GM12878 (cell line): ENCODE data around the gene CDX1. TPM values are rescaled to one million over a fixed set of nuclear protein-coding genes. Genes with fewer than 3 reads are reported as not detected.
A peak's percentile ranks its signal among the peaks of the same experiment; 100 is the strongest.

Source experiments
- ATAC-seq: fragments of 200-7000 bp; cut with Tn5 transposase; 3 replicates; pipeline ENCODE4 v1.9.1; 2020; ENCODE audit warnings: mild to moderate bottlenecking, moderate library complexity
- BruUV-seq: library from RNA; stranded (reverse); fragments of 400-500 nt; replicated peaks from 2 replicates; lab custom pipeline; 2021; lab: Mats Ljungman, UMichigan
- CTCF ChIA-PET: fragments of 300-600 bp; sonication (Branson Sonifier 250); formaldehyde crosslinking; extraction: SDS; loops from one replicate; lab custom pipeline; 2021; ENCODE audit warnings: inconsistent platforms; lab: Yijun Ruan, JAX
- POLR2A ChIA-PET: fragments of 350-600 bp; formaldehyde crosslinking; extraction: SDS; loops from one replicate; lab custom pipeline; 2021; ENCODE audit warnings: inconsistent platforms; lab: Charles Lee
- RAD21 ChIA-PET: fragments of 300-600 bp; sonication (Branson Sonifier 250); formaldehyde crosslinking; loops from one replicate; lab custom pipeline; 2023; ENCODE audit warnings: antibody characterized with exemption; ENCODE audit not compliant: unreplicated experiment; lab: Charles Lee
- SMC1A ChIA-PET: fragments of 300-600 bp; sonication (Branson Sonifier 250); formaldehyde crosslinking; loops from one replicate; lab custom pipeline; 2023; ENCODE audit not compliant: unreplicated experiment, uncharacterized antibody; lab: Charles Lee
- DNase-seq: peaks from one replicate; pipeline ENCODE4 v3.0.0-alpha.2; 2011; ENCODE audit warnings: low read depth, low spot score
- FAIRE-seq: peaks from 3 replicates; lab custom pipeline; 2011; peaks lifted over from hg19 to GRCh38; lab: Jason Lieb, UNC
- H2AFZ ChIP-seq: 2 replicates; pipeline ENCODE4 v1.6.0; 2011; ENCODE audit warnings: low read depth, low read length, control low read depth; ENCODE audit not compliant: control insufficient read depth
- H3K27ac ChIP-seq: 2 replicates; pipeline ENCODE4 v1.5.1; 2011; ENCODE audit warnings: control low read depth; ENCODE audit not compliant: control insufficient read depth, insufficient read depth
- H3K27me3 ChIP-seq, 2 experiments: replicated peaks in 1 of 2; 2 replicates each; pipeline versions ENCODE4 v1.6.0 to v1.6.1; 2011; ENCODE audit warnings: low read length in 1 of 2; ENCODE audit not compliant: control insufficient read depth in 2 of 2, insufficient read depth in 2 of 2
- H3K36me3 ChIP-seq, 2 experiments: 2 replicates each; pipeline ENCODE4 v1.5.1; 2011; ENCODE audit warnings: low read length in 1 of 2; ENCODE audit not compliant: control insufficient read depth in 2 of 2, insufficient read depth in 2 of 2
- H3K4me1 ChIP-seq: 2 replicates; pipeline ENCODE4 v1.6.1; 2011; ENCODE audit warnings: mild to moderate bottlenecking, low read length, moderate library complexity, mixed read lengths; ENCODE audit not compliant: control insufficient read depth, insufficient read depth
- H3K4me2 ChIP-seq: 2 replicates; pipeline ENCODE4 v1.6.0; 2011; ENCODE audit warnings: control low read depth; ENCODE audit not compliant: control insufficient read depth, insufficient read depth
- H3K4me3 ChIP-seq: fragments of 200-600 bp; sonication (generic); 2 replicates; pipeline ENCODE4 v1.5.1; 2016
- H3K79me2 ChIP-seq: 2 replicates; pipeline ENCODE4 v1.6.0; 2011; ENCODE audit warnings: low read length; ENCODE audit not compliant: control insufficient read depth, insufficient read depth
- H3K9ac ChIP-seq: 2 replicates; pipeline ENCODE4 v1.8.0; 2011; ENCODE audit warnings: low read length, control low read depth, mixed read lengths; ENCODE audit not compliant: control insufficient read depth, insufficient read depth
- H3K9me3 ChIP-seq: replicated peaks from 3 replicates; pipeline ENCODE4 v1.5.1; 2011; ENCODE audit warnings: mild to moderate bottlenecking, low read length; ENCODE audit not compliant: control insufficient read depth, insufficient read depth
- H4K20me1 ChIP-seq: 2 replicates; pipeline ENCODE4 v1.6.0; 2011; ENCODE audit not compliant: control insufficient read depth, insufficient read depth
- CTCF ChIP-seq, 3 experiments: IDR thresholded peaks in 2 of 3; conservative IDR thresholded peaks in 1 of 3; 2 replicates each; pipeline ENCODE4 v1.5.1; 2011; ENCODE audit warnings: low read depth in 3 of 3, low read length in 3 of 3, mild to moderate bottlenecking in 3 of 3, control low read depth in 2 of 3, moderate library complexity in 2 of 3, inconsistent platforms in 1 of 3, mixed read lengths in 1 of 3; ENCODE audit not compliant: control insufficient read depth in 2 of 3, insufficient read depth in 1 of 3; ENCODE audit errors: extremely low read depth in 1 of 3
- IRF4 ChIP-seq: IDR thresholded peaks from 2 replicates; pipeline ENCODE4 v1.6.1; 2011; ENCODE audit warnings: low read depth, low read length
- LARP7 ChIP-seq: fragments of 450-650 bp; IDR thresholded peaks from 2 replicates; pipeline ENCODE4 v1.6.1; 2017; ENCODE audit warnings: mild to moderate bottlenecking
- PAX5 ChIP-seq: IDR thresholded peaks from 2 replicates; pipeline ENCODE4 v1.6.1; 2011; ENCODE audit warnings: low read depth, low read length, borderline replicate concordance
- TCF3 ChIP-seq: IDR thresholded peaks from 2 replicates; pipeline ENCODE4 v1.6.1; 2012; ENCODE audit warnings: low read depth, mild to moderate bottlenecking, low read length, borderline replicate concordance; ENCODE audit not compliant: insufficient read depth
- WGBS: methylation state at CpG from one replicate; pipeline ENCODE4 v1.1.6; 2016; ENCODE audit warnings: low lambda C conversion rate; ENCODE audit not compliant: insufficient replicate concordance, insufficient coverage; ENCODE audit errors: missing lambda C conversion rate; 5-methylcytosine and 5-hydroxymethylcytosine counted together
- in situ Hi-C: fragments of 300-500 bp; cut with MboI; formaldehyde crosslinking; loops from 9 replicates; pipeline ENCODE4 v1.14.3; 2018; ENCODE audit warnings: mixed read lengths
- intact Hi-C: fragments of 100-400 bp; cut with micrococcal nuclease; formaldehyde crosslinking; loops from one replicate; pipeline ENCODE4 v1.14.2; 2022; ENCODE audit not compliant: unreplicated experiment
- polyA plus RNA-seq, 11 experiments: library from polyadenylated mRNA; depleted of rRNA in 4 of 11; unstranded in 6 of 11; stranded (reverse) in 5 of 11; fragments of >200 nt; fragmentation: Nextera tagmentation in 4 of 11; fragmentation: Illumina TruSeq in 1 of 11; extraction: Ambion mirVana in 4 of 11; extraction: Trizol in 1 of 11; gene quantifications; 1 replicate in 1 of 11; 2 replicates in 10 of 11; pipeline versions ENCODE4 v1.2.1 to v1.2.3, GENCODE V29; 2011 to 2016; ENCODE audit warnings: inconsistent platforms in 2 of 11, missing spikeins in 2 of 11, low read depth in 1 of 11
- total RNA-seq, 4 experiments: library from RNA; depleted of rRNA in 3 of 4; stranded (reverse); fragments of >200 nt in 3 of 4; fragmentation: Illumina TruSeq in 1 of 4; extraction: Trizol in 1 of 4; gene quantifications; 2 replicates each; pipeline versions ENCODE4 v1.2.1 to v1.2.3, GENCODE V29; 2013 to 2021

Gene CDX1
- total and polyA plus RNA-seq, 10 of the 15 experiments (the other 5 are each of a cell fraction or from before 2014, with no cell fraction given), result not detected

- FAIRE-seq (no peak), ATAC-seq (0 out of 3 replicates have a peak, but pooled peaks have one; percentile 9), DNase-seq (no peak)
- no peak overlapping the region for H2AFZ ChIP-seq
- no TSS peak for BruUV-seq
- in situ Hi-C loops (no loop called here), intact Hi-C loops (loop anchor here (10.0 kb wide), 1 partner anchor 577 kb away; no protein-coding TSS in a partner anchor)
- POLR2A ChIA-PET, result no interaction called here
- H3K27ac ChIP-seq, result no peak overlapping the region
- H3K79me2 ChIP-seq, result no peaks in the 10 kb centered on the region
- peaks cover 0 to 3% of the 10 kb centered on the region in 2 experiments; a peak in 2 of 4 replicates for H3K27me3 ChIP-seq
- H3K4me1 ChIP-seq, result no peaks in the 10 kb centered on the region
- H3K9ac ChIP-seq, result no peak overlapping the region
- RAD21 ChIA-PET, result interaction anchor here (1.4 kb wide), 1 partner anchor 48 kb away, joined by 5 read pairs; no protein-coding TSS in a partner anchor
- CTCF ChIA-PET, result interaction anchor here (1.5 kb wide), 1 partner anchor 51 kb away, joined by 3 read pairs; no protein-coding TSS in a partner anchor
- SMC1A ChIA-PET, result interaction anchor here (1.4 kb wide), 1 partner anchor 49 kb away, joined by 3 read pairs; no protein-coding TSS in a partner anchor
- no peak for TF ChIP-seq PAX5
- no peak for TF ChIP-seq IRF4
- no peak for TF ChIP-seq LARP7
- no peak for TF ChIP-seq TCF3
- TF ChIP-seq CTCF (IDR thresholded peaks at IDR 0.05 in 2 of 3, conservative IDR thresholded peaks at IDR 0.05 in 1 of 3; ENCODE audit: control insufficient read depth in 2 of 3, extremely low read depth in 1 of 3, insufficient read depth in 1 of 3, low read depth in 3 of 3, low read length in 3 of 3), result peak in 1 of 3 experiments; percentile 12; a peak in 2 of 6 replicates
- H3K36me3 ChIP-seq, result no peaks in the 10 kb centered on the region
- no peaks in the 10 kb centered on the region for H4K20me1 ChIP-seq
- no peak overlapping the region for H3K4me2 ChIP-seq
- no peak overlapping the region for H3K4me3 ChIP-seq
- H3K9me3 ChIP-seq, result no peaks in the 10 kb centered on the region
- WGBS, result 27% methylated on average over 15 of the region's 15 CpGs
Observed at GRCh38 chr5:150211156-150212030, 44.8 kb downstream of the CDX1 start.
